GM21381 (cell line): Measurements from ENCODE around the gene RIMKLB.
"Not testable (repeated sequence)": the region's sequence is repeated elsewhere in the genome, so short reads cannot be mapped to it uniquely, and the experiment has no call there.

Source experiments
- ATAC-seq: cut with Tn5 transposase; IDR thresholded peaks from one replicate; pipeline ENCODE4 v1.9.1; 2021; ENCODE audit warnings: mild to moderate bottlenecking, moderate library complexity; ENCODE audit not compliant: unreplicated experiment

The RIMKLB gene

DNA sequence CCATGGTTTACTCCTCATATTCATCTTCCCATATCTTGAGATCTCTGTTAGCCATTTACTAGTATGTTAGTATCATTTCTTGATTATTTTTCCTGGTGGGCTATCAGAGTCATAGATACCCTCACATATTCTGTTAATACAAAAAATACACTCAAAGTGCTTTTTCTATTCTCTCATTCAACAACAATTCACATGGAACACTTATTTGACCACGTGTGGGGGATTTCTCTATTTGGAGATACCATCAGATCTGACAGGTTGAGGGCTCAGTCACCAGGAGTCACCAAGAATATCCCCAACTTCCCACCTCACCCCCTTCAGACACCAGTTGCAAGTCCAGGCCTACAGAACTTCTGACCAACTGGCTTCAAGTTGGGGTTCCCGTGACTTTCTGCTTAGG is 72.7 kb downstream of the RIMKLB start:
- ATAC-seq, result no peak

DNA sequence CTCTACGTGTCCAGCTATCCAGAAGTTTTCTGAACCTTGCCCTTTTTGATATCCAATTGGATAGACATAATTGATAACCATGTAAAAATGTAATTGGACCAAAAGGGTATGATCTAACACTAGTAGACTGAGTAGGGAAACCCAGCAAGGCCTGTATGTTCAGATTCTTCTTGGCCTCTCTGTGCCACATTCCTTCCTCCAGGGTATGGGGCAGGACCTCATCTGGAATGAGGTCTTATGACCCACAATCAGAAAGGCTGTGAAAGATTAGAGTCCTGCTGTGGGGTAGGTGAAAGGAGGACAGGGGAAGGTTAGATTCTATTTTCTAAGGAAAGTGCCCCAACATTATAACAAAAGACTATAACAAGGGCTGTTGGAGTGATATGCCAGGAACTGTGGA is 73.3 kb downstream of the RIMKLB start:
- no peak for ATAC-seq

DNA sequence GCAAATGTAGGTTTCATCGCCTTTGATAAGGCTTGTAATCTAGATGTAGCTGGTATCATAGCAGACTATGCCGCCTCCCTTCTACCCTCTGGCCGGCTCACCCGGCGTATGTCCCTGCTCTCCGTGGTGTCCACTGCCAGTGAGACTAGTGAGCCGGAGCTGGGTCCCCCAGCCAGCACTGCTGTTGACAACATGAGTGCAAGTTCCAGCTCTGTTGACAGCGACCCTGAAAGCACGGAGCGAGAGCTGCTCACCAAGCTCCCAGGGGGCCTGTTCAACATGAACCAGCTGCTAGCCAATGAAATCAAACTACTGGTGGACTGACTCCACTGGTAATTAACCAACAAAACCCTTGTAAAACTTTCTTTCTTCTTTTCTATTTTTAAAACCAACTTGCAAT is 75.7 kb downstream of the RIMKLB start:
- no peak for ATAC-seq

DNA sequence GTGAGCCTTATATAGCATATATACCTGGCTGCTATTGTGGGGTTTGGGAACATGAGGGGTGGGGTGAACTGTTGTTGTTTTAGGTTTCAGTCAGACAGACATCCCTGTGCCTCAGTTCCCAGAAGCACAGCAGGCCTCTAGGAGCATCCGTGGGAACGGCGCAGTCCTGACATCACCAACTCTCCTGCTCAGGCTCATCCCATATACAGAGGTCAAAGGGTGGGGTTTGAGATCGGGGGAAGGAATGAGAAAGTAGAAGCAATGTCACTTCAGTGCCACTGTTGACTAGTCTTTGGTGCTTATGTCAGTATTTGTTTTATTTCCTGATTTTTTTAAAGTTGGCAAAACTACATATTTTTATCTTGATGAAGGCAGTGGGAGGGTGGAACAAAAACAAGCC is 81.5 kb downstream of the RIMKLB start:
- no peak for ATAC-seq

DNA sequence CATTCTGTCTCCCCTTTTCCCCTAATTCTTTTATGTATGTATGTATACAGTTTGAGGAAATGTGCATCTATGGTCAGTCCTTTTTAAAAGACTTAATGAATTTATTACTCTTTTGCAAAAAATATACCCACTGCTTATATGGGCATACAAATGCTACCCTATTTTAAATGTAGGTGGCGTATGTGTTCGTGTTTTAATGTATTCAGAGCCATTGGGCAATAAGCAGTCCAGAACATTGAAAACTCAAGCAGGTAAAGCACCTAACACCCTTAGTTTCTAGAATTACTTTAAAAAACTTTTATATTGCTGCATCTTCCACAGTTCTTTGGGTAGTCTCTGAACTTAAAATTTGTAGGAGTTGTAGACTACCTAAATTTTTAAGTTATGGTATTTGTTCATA is 82.1 kb downstream of the RIMKLB start:
- ATAC-seq, result no peak

DNA sequence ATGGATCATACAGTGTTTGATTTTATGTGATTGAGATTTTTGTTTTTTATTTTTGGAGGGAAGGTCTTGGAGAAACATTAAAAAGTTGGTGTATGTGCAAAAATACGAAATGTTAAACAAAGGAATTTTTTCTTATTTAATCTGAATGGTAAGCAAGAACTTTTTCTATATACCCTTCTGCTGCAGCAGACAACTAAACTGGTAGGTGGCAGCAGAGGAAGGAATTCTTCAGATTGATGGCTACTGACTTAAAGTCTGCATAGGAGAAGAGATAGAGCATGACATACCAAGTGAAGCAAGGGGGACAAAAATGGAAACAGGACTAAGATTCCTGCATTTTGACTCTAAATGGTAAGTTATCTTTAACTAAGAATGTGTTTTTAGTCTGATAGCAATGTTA is 82.6 kb downstream of the RIMKLB start:
- no peak for ATAC-seq

DNA sequence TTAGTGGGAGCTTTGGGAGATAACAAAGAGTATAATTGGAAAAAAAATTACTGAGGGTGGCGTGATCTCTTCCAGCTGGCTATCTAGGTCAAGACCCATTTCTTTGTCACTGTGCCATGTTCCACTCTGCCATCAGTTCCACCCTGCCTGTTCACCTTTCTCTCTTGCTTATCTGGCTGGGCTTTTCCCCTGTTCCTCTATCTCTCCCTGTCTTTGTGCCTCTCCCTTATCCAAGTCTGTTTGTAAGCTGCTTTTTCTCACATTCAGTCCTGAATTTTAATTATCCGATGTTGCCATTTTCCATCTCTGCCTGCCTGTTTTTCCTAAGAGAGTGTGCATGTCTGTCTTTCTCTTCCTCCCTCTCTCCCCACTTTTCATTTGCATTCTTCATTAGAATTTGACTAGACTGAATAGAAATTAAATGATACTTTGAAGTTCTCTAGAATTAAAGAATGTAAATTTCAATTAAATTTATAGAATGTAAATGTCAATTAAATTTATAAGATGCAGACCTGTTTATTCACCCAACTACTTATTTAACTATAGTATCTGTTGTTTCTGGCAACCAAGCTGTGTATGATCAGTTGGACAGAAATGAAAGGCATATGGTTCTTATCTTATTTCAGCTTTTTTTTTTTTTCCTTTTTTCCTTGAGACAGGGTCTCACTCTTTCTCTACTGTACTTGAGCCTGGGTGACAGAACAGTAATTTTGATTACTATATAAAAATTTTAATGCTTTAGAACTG is 83.8 kb downstream of the RIMKLB start:
- ATAC-seq, result no peak

DNA sequence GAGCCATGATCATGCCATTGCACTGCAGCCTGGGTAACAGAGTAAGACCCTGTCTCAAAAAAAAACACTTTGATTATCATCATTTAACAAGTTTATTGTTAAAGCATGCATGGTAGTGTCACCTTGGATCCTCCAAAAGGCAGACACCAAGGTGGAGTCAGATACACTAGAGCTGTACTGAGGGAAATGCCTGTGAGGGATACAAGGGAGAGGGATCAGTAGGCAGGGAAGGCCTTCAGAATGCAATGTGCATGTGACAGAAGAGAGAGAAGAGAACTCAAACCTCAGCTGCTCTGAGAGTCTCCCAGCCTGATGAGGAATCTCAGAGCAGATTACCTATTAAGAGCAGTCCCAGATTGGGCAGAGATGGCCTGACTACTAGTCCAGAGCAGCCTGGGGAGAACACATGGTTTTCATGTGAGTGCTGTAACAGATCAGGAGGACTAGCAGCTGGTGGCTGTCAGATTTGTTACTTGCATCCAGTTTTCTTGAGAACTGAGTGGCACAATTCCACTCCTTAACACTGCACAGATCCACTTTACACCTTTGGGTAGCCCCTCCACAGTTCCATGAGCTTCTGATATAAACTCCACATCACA is 86.6 kb downstream of the RIMKLB start:
- ATAC-seq, result no peak

DNA sequence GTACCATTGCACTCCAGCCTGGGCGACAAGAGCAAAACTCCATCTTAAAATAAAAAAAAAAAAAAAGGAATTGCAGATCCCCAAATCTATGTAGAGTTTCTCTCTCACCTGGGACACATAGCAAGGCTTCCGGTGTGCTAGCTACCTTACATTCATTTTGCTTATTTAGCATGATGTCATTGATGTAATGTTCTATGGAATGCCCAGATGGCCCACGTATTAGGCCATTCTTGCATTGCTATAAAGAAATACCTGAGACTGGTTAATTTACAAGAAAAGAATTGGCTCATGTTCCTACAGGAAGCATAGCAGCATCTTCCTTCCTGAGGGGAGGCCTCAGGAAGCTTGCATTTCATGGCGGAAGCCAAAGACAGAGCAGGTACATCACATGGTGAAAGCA is 87.7 kb downstream of the RIMKLB start:
- no peak for ATAC-seq

DNA sequence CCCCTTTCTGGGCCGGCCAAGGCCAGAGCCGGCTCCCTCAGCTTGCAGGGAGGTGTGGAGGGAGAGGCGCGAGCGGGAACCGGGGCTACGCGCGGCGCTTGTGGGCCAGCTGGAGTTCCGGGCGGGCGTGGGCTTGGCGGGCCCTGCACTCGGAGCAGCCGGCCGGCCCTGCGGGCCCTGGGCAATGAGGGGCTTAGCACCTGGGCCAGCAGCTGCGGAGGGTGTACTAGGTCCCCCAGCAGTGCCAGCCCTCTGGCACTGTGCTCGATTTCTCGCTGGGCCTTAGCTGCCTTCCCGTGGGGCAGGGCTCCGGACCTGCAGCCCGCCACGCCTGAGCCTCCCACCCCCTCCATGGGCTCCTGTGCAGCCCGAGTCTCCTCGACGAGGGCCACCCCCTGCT is 89.4 kb downstream of the RIMKLB start:
- not testable (repeated sequence) for ATAC-seq

DNA sequence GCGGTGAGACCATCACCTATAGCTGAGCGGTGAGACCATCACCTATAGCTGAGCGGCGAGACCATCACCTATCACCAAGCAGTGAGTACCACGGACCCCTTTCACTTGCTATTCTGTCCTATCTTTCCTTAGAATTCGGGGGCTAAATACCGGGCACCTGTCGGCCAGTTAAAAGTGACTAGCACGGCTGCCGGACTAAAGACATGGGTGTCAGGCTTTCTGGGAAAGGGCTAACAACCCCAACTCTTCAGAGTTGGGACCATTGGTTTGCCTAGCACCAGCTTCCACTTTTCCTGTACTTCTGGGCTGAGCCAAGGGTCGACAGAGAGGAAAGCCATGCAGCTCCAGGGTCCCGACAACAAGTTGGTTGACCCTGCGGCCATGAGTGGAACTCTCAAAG is 90.9 kb downstream of the RIMKLB start:
- ATAC-seq, result not testable (repeated sequence)

DNA sequence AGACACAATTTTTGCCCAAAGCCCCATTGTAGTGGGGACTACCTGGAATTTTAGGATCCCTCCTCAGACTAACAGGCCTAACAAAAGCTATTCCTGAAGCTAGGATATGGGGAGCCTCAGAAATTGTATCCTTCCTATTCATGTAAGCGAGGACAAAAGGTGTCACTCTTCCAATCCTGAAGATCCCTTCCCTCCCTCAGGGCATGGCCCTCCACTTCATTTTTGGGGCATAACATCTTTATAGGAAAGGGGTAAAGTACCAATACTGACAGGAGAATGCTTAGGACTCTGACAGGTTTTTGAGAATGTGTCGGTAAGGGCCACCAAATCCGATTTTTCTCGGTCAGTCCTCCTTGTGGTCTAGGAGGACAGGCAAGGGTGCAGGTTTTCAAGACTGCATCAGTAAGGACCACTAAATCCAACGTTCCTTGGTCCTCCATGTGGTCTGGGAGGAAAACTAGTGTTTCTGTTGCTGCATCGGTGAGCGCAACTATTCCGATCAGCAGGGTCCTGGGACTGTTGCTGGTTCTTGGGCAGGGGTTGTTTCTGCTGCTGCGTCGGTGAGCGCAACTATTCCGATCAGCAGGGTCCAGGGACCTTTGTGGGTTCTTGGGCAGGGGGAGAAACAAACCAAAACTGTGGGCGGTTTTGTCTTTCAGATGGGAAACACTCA is 91.7 kb downstream of the RIMKLB start:
- ATAC-seq, result not testable (repeated sequence)

DNA sequence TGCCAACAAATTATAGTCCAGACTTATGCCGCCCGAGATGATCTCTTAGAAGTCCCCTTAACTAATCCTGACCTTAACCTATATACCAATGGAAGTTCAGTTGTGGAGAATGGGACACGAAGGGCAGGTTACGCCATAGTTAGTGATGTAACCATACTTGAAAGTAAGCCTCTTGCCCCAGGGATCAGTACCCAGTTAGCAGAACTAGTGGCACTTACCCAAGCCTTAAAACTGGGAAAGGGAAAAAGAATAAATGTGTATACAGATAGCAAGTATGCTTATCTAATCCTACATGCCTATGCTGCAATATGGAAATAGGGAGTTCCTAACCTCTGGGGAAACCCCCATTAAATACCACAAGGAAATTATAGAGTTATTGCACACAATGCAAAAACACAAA is 95.4 kb downstream of the RIMKLB start:
- not testable (repeated sequence) for ATAC-seq

DNA sequence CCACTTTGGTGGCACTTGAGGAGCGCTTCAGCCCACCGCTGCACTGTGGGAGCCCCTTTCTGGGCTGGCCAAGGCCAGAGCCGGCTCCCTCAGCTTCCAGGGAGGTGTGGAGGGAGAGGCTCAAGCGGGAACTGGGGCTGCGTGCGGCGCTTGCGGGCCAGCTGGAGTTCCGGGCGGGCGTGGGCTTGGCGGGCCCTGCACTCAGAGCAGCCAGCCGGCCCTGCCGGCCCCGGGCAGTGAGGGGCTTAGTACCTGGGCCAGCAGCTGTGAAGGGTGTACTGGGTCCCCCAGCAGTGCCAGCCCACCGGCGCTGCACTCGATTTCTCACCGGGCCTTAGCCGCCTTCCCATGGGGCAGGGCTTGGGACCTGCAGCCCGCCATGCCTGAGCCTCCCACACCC is 96.8 kb downstream of the RIMKLB start:
- not testable (repeated sequence) for ATAC-seq

DNA sequence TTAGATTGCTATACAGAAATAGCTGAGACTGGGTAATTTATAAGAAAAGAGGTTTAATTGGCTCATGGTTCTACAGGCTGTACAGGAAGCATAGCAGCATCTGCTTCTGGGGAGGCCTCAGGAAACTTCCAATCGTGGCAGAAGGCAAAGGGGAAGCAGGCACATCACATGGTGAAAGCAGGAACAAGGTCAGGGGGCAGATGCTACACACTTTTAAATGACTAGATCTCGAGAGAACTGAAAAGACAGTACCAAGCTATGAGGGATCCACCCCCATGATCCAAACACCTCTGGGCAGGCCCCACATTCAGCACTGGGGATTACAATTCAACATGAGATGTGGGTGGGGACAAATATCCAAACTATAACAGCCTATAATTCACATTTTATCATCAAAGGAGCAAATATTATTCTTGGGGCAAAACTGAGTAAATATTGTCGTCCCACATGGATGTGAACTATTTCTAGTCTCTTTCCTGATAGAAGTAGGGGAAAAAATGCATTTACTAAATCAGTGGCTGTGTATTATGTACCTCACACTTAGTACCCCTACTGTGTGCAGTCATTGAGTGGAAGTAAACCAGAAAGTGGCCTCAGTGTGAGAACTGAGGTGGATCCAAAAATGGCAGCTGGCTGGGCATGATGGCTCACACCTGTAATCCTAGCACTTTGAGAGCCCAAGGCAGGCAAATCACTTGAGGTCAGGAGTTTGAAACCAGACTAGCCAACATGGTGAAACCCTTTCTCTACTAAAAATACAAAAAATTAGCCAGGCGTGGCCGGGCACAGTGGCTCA is 99.2 kb downstream of the RIMKLB start:
- no peak for ATAC-seq

DNA sequence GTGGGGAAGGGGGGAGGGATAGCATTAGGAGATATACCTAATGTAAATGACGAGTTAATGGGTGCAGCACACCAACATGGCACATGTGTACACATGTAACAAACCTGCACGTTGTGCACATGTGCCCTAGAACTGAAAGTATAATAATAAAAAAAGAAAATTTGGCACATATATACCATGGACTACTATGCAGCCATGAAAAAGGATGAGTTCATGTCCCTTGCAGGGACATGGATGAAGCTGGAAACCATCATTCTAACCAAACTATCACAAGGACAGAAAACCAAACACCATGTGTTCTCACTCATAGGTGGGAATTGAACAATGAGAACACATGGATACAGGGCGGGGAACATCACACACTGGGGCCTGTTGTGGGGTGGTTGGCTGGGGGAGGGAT is 103.4 kb downstream of the RIMKLB start:
- not testable (repeated sequence) for ATAC-seq

DNA sequence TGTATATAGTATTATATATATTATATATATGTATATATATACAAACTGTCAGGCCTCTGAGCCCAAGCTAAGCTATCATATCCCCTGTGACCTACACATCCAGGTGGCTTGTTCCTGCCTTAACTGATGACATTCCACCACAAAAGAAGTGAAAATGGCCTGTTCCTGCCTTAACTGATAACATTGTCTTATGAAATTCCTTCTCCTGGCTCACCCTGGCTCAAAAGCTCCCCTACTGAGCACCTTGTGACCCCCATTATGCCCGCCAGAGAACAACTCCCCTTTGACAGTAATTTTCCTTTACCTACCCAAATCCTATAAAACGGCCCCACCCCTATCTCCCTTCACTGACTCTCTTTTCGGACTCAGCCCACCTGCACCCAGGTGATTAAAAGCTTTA is 107.0 kb downstream of the RIMKLB start:
- ATAC-seq, result not testable (repeated sequence)

DNA sequence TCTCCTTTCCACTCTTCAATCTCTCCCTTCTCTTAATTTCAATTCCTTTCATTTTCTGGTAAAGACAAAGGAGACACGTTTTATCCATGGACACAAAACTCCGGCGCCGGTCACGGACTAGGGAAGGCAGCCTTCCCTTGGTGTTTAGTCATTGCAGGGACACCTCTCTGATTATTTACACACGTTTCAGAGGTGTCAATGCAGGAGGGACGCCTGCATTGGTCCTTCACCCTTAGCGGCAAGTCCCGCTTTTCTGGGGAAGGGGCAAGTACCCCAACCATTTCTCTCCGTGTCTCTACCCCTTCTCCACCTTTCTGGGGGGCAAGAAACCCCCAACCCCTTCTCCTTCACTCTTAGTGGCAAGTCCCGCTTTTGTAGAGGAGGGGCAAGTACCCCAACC is 107.7 kb downstream of the RIMKLB start:
- ATAC-seq, result not testable (repeated sequence)

DNA sequence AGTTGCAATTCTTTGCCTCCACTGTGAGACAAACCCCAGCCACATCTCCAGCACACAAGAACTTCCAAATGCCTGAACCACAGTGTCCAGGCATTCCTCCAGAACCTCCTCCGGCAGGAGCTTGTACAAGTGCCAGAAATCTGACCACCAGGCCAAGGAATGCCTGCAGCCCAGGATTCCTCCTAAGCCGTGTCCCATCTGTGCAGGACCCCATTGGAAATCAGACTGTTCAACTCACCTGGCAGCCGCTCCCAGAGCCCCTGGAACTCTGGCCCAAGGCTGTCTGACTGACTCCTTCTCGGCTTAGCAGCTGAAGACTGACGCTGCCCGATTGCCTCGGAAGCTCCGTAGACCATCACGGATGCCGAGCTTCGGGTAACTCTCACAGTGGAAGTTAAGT is 109.3 kb downstream of the RIMKLB start:
- ATAC-seq, result not testable (repeated sequence)

DNA sequence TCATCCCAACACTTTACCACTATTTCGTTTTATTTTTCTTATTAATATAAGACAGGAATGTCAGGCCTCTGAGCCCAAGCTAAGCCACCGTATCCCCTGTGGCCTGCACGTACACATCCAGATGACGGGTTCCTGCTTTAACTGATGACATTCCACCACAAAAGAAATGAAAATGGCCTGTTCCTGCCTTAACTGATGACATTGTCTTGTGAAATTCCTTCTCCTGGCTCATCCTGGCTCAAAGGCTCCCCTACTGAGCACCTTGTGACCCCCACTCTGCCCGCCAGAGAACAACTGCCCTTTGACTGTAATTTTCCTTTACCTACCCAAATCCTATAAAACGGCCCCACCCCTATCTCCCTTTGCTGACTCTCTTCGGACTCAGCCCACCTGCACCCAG is 112.3 kb downstream of the RIMKLB start:
- not testable (repeated sequence) for ATAC-seq

DNA sequence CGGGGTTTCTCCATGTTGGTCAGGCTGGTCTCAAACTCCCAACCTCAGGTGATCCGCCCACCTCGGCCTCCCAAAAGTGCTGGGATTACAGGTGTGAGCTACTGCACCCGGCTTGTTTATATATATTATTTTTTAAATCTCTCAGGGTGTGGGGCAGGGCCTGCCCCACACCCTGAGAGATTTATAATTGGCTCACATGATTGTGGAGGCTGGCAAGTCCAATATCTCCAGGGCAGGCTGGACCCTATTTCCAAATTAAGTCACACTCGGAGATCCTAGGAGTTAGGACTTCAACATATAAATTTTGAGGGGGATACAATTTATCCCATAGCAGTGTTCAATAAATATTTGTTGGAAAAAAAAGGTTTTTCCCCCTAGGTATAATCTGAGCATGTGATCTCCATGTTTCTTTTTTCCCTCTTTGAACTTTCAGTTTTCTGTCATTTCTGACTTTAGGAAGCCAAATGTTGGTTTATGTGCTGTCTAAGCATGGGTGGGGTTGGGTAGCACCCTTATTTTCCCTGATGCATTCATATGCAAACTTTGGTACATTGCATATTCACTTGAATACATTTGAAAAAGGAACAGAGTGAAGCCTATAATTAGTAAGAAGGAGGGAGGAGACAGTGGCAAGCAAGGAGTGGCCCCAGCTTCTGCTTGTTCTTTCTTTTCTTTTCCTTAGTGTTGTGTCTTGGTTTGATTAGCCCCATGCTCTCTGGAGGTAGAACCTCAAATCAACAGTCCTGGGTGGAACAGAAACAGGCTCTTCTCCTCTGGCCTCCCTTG is 116.0 kb downstream of the RIMKLB start:
- ATAC-seq, result no peak
